ENCODE measurements around the gene SNPH. TPM values are rescaled to one million over a fixed set of nuclear protein-coding genes. Genes with fewer than 3 reads are reported as not detected.

SNPH gene
- polyA plus RNA-seq, 2 of the 4 experiments (the other 2 are of a cell fraction) = 1.1 to 5.2 TPM

GRCh38 chr20:1293641-1294379 is 27.7 kb downstream of the SNPH start:
- CTCF ChIA-PET = no interaction called here
- POLR2A ChIA-PET = no interaction called here

GRCh38 chr20:1294497-1294896 is 28.4 kb downstream of the SNPH start:
- DNase-seq (ENCODE audit: low read depth in 1 of 2, low spot score in 1 of 2) (no peak), FAIRE-seq (no peak), ATAC-seq (no peak)
- Histone ChIP-seq H3K9me3 (no peaks in the 10 kb centered on the region), H3K4me2 (no peak overlapping the region), H3K4me3 (no peak overlapping the region), H3K4me1 (no peaks in the 10 kb centered on the region), H3K27ac (no peak overlapping the region)
- ChIA-PET POLR2A (no interaction called here), CTCF (interaction anchor here (1.0 kb wide), 1 partner anchor 8 kb away, joined by 3 read pairs; no protein-coding TSS in a partner anchor)
- 91% methylated on average over 2 of the region's 8 CpGs for WGBS (ENCODE audit: missing lambda C conversion rate)
- TF ChIP-seq PBX3 (IDR thresholded peaks at IDR 0.05) = no peak
- TF ChIP-seq, protein P1, sequence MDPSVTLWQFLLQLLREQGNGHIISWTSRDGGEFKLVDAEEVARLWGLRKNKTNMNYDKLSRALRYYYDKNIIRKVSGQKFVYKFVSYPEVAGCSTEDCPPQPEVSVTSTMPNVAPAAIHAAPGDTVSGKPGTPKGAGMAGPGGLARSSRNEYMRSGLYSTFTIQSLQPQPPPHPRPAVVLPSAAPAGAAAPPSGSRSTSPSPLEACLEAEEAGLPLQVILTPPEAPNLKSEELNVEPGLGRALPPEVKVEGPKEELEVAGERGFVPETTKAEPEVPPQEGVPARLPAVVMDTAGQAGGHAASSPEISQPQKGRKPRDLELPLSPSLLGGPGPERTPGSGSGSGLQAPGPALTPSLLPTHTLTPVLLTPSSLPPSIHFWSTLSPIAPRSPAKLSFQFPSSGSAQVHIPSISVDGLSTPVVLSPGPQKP (IDR thresholded peaks at IDR 0.05; ENCODE audit: low read depth, low read length) = no peak
- no peak for TF ChIP-seq EHF (CRISPR knock-in tag; IDR thresholded peaks at IDR 0.05)
- no peak for TF ChIP-seq MAFK (IDR thresholded peaks at IDR 0.05; ENCODE audit: partially characterized antibody)
- no peak for TF ChIP-seq HOXA7 (CRISPR knock-in tag; IDR thresholded peaks at IDR 0.05)
- TF ChIP-seq CHD2 (IDR thresholded peaks at IDR 0.05; ENCODE audit: low read length, partially characterized antibody) = no peak
- TF ChIP-seq TP53 (CRISPR knock-in tag; IDR thresholded peaks at IDR 0.05) = no peak
- TF ChIP-seq BCL3 (IDR thresholded peaks at IDR 0.05) = no peak
- no peak for TF ChIP-seq GATA3 (IDR thresholded peaks at IDR 0.05; ENCODE audit: borderline replicate concordance)
- TF ChIP-seq RNF2 (IDR thresholded peaks at IDR 0.05; ENCODE audit: borderline replicate concordance, low read depth) = no peak
- no peak for TF ChIP-seq CBX2 (IDR thresholded peaks at IDR 0.05; ENCODE audit: borderline replicate concordance, low read depth)
- no peak for TF ChIP-seq FOSL2 (IDR thresholded peaks at IDR 0.05)
- no peak for TF ChIP-seq FOSL2 (CRISPR knock-in tag; IDR thresholded peaks at IDR 0.05)
- TF ChIP-seq ZFP36 (IDR thresholded peaks at IDR 0.05; ENCODE audit: borderline replicate concordance, partially characterized antibody) = no peak
- no peak for TF ChIP-seq CTCF (IDR thresholded peaks at IDR 0.05)
- TF ChIP-seq RARB (CRISPR knock-in tag; IDR thresholded peaks at IDR 0.05) = no peak
- TF ChIP-seq ZC3H11A (IDR thresholded peaks at IDR 0.05) = no peak
- no peak for TF ChIP-seq CHD4 (IDR thresholded peaks at IDR 0.05; ENCODE audit: borderline replicate concordance)

More at GRCh38 chr20:1293641-1294379, 27.7 kb downstream of the SNPH start:
- no peak for DNase-seq (ENCODE audit: low read depth in 1 of 2, low spot score in 1 of 2)
- Histone ChIP-seq H3K4me2 (no peak overlapping the region), H3K27ac (no peak overlapping the region), H3K4me1 (no peaks in the 10 kb centered on the region), H3K4me3 (no peak overlapping the region), H3K9me3 (no peaks in the 10 kb centered on the region)
- TF ChIP-seq CEBPB (IDR thresholded peaks at IDR 0.05) (no peak), FOSB (CRISPR knock-in tag; IDR thresholded peaks at IDR 0.05) (no peak), RNF2 (IDR thresholded peaks at IDR 0.05; ENCODE audit: borderline replicate concordance, low read depth) (no peak), CTCF (IDR thresholded peaks at IDR 0.05) (no peak), FOSL2 (IDR thresholded peaks at IDR 0.05) (no peak), FOSL2 (CRISPR knock-in tag; IDR thresholded peaks at IDR 0.05) (no peak), JUNB (IDR thresholded peaks at IDR 0.05) (no peak), RCOR1 (IDR thresholded peaks at IDR 0.05; ENCODE audit: low read depth, low read length) (no peak), MAZ (IDR thresholded peaks at IDR 0.05; ENCODE audit: borderline replicate concordance, low read depth, low read length) (no peak), KDM1A (IDR thresholded peaks at IDR 0.05; ENCODE audit: low read depth) (no peak), HOXB13 (CRISPR knock-in tag; IDR thresholded peaks at IDR 0.05; ENCODE audit: low read depth) (no peak), POLR2A (IDR thresholded peaks at IDR 0.05; ENCODE audit: low read length) (no peak), KDM5A (IDR thresholded peaks at IDR 0.05) (no peak), MAX (IDR thresholded peaks at IDR 0.05) (no peak), TFCP2L1 (CRISPR knock-in tag; IDR thresholded peaks at IDR 0.05) (no peak), RARB (CRISPR knock-in tag; IDR thresholded peaks at IDR 0.05) (no peak)
- TF ChIP-seq, protein P2, sequence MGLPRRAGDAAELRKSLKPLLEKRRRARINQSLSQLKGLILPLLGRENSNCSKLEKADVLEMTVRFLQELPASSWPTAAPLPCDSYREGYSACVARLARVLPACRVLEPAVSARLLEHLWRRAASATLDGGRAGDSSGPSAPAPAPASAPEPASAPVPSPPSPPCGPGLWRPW (IDR thresholded peaks at IDR 0.05) = no peak
- 72% methylated on average over 6 of the region's 6 CpGs for WGBS (ENCODE audit: missing lambda C conversion rate)
- FAIRE-seq = no peak
- ATAC-seq = no peak
